ENCODE measurements around the gene ICAM4. TPM values are rescaled to one million over a fixed set of nuclear protein-coding genes. Genes with fewer than 3 reads are reported as not detected.

ICAM4 gene
- total and polyA plus RNA-seq, 2 of the 13 experiments (the other 11 are each of a cell fraction or from before 2014, with no cell fraction given): 2.9 to 4.0 TPM

DNA sequence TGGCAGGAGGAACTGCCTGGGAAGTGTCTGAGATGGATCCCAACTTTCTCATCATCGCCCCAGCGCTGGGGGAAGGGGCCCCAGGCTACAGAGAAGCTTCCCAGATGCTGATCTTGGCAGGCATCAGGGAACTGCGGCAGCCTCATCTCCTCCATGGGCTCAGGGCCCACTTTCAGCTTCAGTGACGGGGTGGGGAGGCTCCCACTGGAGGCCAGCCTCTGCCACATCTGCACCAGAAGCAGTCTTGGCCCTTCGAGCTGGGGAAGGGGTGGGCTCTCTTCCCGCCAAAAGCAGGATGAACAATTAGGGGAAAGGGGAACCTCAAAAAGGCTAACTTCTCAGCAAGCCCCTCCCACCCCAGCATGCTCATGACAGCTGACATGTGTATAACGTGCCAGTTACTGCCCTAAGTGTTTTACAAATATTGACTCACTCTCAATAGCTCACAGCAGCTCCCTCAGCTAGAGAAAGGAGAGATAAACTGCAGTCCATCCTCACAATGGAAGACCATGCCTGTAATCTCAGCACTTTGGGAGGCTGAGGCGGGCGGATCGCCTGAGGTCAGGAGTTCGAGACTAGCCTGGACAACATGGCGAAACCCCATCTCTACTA, 48.5 kb upstream of the ICAM4 start (continued):
- no peak; the same call in 1 of the 2 replicates for TF ChIP-seq ZNF546 (CRISPR knock-in tag; conservative IDR thresholded peaks at IDR 0.05)
- no peak for TF ChIP-seq BRD4 (CRISPR knock-in tag; IDR thresholded peaks at IDR 0.05)
- TF ChIP-seq SP4 (CRISPR knock-in tag; IDR thresholded peaks at IDR 0.05): peak; percentile 51
- TF ChIP-seq NFKBIZ (CRISPR knock-in tag; IDR thresholded peaks at IDR 0.05): no peak
- TF ChIP-seq, protein P1, sequence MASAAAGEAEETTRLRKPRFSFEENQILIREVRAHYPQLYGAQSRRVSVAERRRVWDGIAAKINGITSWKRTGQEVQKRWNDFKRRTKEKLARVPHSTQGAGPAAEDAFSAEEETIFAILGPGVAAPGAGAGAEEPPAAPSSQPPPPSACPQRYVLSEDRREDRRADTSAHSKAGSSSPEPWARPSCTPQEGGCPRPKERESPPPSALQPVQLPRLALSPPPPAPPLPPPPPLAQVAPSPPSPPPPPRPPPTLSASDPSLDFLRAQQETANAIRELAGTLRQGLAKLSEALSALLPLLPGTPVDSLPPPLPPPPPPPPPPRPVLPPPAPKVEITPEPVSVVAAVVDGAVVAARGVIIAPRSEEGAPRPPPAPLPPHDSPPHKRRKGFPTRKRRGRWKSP (CRISPR knock-in tag; IDR thresholded peaks at IDR 0.05): no peak
- TF ChIP-seq RFX1 (IDR thresholded peaks at IDR 0.05): no peak
- no peak for TF ChIP-seq MAFG (CRISPR knock-in tag; IDR thresholded peaks at IDR 0.05)
- TF ChIP-seq, protein P2, sequence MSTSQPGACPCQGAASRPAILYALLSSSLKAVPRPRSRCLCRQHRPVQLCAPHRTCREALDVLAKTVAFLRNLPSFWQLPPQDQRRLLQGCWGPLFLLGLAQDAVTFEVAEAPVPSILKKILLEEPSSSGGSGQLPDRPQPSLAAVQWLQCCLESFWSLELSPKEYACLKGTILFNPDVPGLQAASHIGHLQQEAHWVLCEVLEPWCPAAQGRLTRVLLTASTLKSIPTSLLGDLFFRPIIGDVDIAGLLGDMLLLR (CRISPR knock-in tag; IDR thresholded peaks at IDR 0.05): no peak
- TF ChIP-seq, protein P3, sequence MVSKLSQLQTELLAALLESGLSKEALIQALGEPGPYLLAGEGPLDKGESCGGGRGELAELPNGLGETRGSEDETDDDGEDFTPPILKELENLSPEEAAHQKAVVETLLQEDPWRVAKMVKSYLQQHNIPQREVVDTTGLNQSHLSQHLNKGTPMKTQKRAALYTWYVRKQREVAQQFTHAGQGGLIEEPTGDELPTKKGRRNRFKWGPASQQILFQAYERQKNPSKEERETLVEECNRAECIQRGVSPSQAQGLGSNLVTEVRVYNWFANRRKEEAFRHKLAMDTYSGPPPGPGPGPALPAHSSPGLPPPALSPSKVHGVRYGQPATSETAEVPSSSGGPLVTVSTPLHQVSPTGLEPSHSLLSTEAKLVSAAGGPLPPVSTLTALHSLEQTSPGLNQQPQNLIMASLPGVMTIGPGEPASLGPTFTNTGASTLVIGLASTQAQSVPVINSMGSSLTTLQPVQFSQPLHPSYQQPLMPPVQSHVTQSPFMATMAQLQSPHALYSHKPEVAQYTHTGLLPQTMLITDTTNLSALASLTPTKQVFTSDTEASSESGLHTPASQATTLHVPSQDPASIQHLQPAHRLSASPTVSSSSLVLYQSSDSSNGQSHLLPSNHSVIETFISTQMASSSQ (IDR thresholded peaks at IDR 0.05; ENCODE audit: low read depth): no peak
- TF ChIP-seq, protein P3 (CRISPR knock-in tag; IDR thresholded peaks at IDR 0.05; ENCODE audit: borderline replicate concordance): no peak
- no peak; the same call in 1 of the 2 replicates for TF ChIP-seq ZNF263 (CRISPR knock-in tag; IDR thresholded peaks at IDR 0.05)
- TF ChIP-seq, protein P4, sequence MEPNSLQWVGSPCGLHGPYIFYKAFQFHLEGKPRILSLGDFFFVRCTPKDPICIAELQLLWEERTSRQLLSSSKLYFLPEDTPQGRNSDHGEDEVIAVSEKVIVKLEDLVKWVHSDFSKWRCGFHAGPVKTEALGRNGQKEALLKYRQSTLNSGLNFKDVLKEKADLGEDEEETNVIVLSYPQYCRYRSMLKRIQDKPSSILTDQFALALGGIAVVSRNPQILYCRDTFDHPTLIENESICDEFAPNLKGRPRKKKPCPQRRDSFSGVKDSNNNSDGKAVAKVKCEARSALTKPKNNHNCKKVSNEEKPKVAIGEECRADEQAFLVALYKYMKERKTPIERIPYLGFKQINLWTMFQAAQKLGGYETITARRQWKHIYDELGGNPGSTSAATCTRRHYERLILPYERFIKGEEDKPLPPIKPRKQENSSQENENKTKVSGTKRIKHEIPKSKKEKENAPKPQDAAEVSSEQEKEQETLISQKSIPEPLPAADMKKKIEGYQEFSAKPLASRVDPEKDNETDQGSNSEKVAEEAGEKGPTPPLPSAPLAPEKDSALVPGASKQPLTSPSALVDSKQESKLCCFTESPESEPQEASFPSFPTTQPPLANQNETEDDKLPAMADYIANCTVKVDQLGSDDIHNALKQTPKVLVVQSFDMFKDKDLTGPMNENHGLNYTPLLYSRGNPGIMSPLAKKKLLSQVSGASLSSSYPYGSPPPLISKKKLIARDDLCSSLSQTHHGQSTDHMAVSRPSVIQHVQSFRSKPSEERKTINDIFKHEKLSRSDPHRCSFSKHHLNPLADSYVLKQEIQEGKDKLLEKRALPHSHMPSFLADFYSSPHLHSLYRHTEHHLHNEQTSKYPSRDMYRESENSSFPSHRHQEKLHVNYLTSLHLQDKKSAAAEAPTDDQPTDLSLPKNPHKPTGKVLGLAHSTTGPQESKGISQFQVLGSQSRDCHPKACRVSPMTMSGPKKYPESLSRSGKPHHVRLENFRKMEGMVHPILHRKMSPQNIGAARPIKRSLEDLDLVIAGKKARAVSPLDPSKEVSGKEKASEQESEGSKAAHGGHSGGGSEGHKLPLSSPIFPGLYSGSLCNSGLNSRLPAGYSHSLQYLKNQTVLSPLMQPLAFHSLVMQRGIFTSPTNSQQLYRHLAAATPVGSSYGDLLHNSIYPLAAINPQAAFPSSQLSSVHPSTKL (CRISPR knock-in tag; IDR thresholded peaks at IDR 0.05): peak; percentile 75
- TF ChIP-seq ZNF441 (CRISPR knock-in tag; IDR thresholded peaks at IDR 0.05; ENCODE audit: borderline replicate concordance): peak; percentile 37; the same call in 1 of the 2 replicates
